Cardiac muscle cell (in vitro differentiated cells and primary cell): ENCODE measurements around the gene HASPIN. TPM values are rescaled to one million over a fixed set of nuclear protein-coding genes. Genes with fewer than 3 reads are reported as not detected.

Experiments
- DNase-seq, 2 donors: peaks; one replicate each; pipeline versions ENCODE4 v3.0.0 to v3.0.0-alpha.2; 2010 to 2017; ENCODE audit warnings: low read depth in 1 of 2, low spot score in 1 of 2
- H3K27ac ChIP-seq: fragments of 200-600 bp; sonication (generic); 2 replicates; pipeline ENCODE4 v1.5.1; 2016
- H3K27me3 ChIP-seq: fragments of 200-600 bp; sonication (generic); 2 replicates; pipeline ENCODE4 v1.6.0; 2016; ENCODE audit warnings: control low read depth
- H3K36me3 ChIP-seq: fragments of 200-600 bp; sonication (generic); 2 replicates; pipeline ENCODE4 v1.5.1; 2016; ENCODE audit warnings: control low read depth
- H3K4me1 ChIP-seq: fragments of 200-600 bp; sonication (generic); 2 replicates; pipeline ENCODE4 v1.8.1; 2017; ENCODE audit warnings: low read depth, mild to moderate bottlenecking, mixed run types
- H3K4me3 ChIP-seq: fragments of 200-600 bp; sonication (generic); 2 replicates; pipeline ENCODE4 v1.5.1; 2016; ENCODE audit warnings: mild to moderate bottlenecking
- H3K9me3 ChIP-seq: fragments of 200-600 bp; sonication (generic); 2 replicates; pipeline ENCODE4 v1.5.1; 2017; ENCODE audit warnings: low read depth, mild to moderate bottlenecking, control low read depth
- CTCF ChIP-seq: IDR thresholded peaks from 2 replicates; pipeline ENCODE4 v1.5.1; 2012; ENCODE audit warnings: low read depth, mild to moderate bottlenecking, low read length
- polyA plus RNA-seq: library from polyadenylated mRNA; unstranded; fragments of >200 nt; fragmentation: Nextera tagmentation; extraction: Ambion mirVana; gene quantifications from 2 replicates; pipeline ENCODE4 v1.2.1, GENCODE V29; 2016
- total RNA-seq: library from RNA; depleted of rRNA; stranded (reverse); fragments of >200 nt; gene quantifications from 2 replicates; pipeline ENCODE4 v1.2.3, GENCODE V29; 2016

The HASPIN gene
- total and polyA plus RNA-seq, 2 experiments from 2014 or later: 0.87 to 10.8 TPM

- no peak for TF ChIP-seq CTCF
- Histone ChIP-seq H3K4me3 (no peak overlapping the region), H3K27ac (no peak overlapping the region), H3K4me1 (no peaks in the 10 kb centered on the region), H3K9me3 (no peaks in the 10 kb centered on the region), H3K36me3 (no peaks in the 10 kb centered on the region), H3K27me3 (no peaks in the 10 kb centered on the region)
- DNase-seq: no peak
These were observed 31.8 kb downstream of the HASPIN start for GRCh38 chr17:3755335-3756030.

- no peaks in the 10 kb centered on the region for H3K27me3 ChIP-seq
- DNase-seq: no peak
These were observed 36.0 kb downstream of the HASPIN start for GRCh38 chr17:3759597-3760216.

GRCh38 chr17:3761036-3761917 lies 37.6 kb downstream of the HASPIN start:
- H3K9me3 ChIP-seq: no peaks in the 10 kb centered on the region
- no peaks in the 10 kb centered on the region for H3K36me3 ChIP-seq
- no peaks in the 10 kb centered on the region for H3K4me1 ChIP-seq
- no peak overlapping the region for H3K27ac ChIP-seq
- H3K4me3 ChIP-seq: no peak overlapping the region
- no peak for TF ChIP-seq CTCF
- no peak for DNase-seq
- no peaks in the 10 kb centered on the region for H3K27me3 ChIP-seq

More at GRCh38 chr17:3759597-3760216, 36.0 kb downstream of the HASPIN start:
- no peaks in the 10 kb centered on the region for H3K4me1 ChIP-seq
- no peak overlapping the region for H3K4me3 ChIP-seq
- H3K9me3 ChIP-seq: no peaks in the 10 kb centered on the region
- TF ChIP-seq CTCF: no peak
- no peak overlapping the region for H3K27ac ChIP-seq
- H3K36me3 ChIP-seq: no peaks in the 10 kb centered on the region

GRCh38 chr17:3761918-3762380 lies 38.2 kb downstream of the HASPIN start:
- Histone ChIP-seq H3K4me1 (no peaks in the 10 kb centered on the region), H3K4me3 (no peak overlapping the region), H3K9me3 (no peaks in the 10 kb centered on the region), H3K27ac (no peak overlapping the region), H3K36me3 (no peaks in the 10 kb centered on the region), H3K27me3 (no peaks in the 10 kb centered on the region)
- no peak for TF ChIP-seq CTCF
- DNase-seq: no peak

GRCh38 chr17:3762922-3763776 lies 39.4 kb downstream of the HASPIN start:
- TF ChIP-seq CTCF: no peak
- no peaks in the 10 kb centered on the region for H3K9me3 ChIP-seq
- no peaks in the 10 kb centered on the region for H3K27me3 ChIP-seq
- H3K27ac ChIP-seq: no peak overlapping the region
- DNase-seq: no peak
- H3K36me3 ChIP-seq: no peaks in the 10 kb centered on the region
- no peaks in the 10 kb centered on the region for H3K4me1 ChIP-seq
- no peak overlapping the region for H3K4me3 ChIP-seq
